ENCODE measurements around the gene LIN7C.

LIN7C gene

GRCh38 chr11:27545035-27545434 is 38.5 kb upstream of the LIN7C start:
- H3K4me3 ChIP-seq (ENCODE audit: low read length): no peak overlapping the region
- no peaks in the 10 kb centered on the region for H3K27me3 ChIP-seq (replicated peaks; ENCODE audit: insufficient read depth, low read length)
- H3K79me2 ChIP-seq (ENCODE audit: low read length): no peaks in the 10 kb centered on the region
- no peak overlapping the region for H3K27ac ChIP-seq (ENCODE audit: low read length)
- no peak for DNase-seq
- no peaks in the 10 kb centered on the region for H3K9me3 ChIP-seq (replicated peaks; ENCODE audit: insufficient read depth, low read length)
- no peaks in the 10 kb centered on the region for H3F3A ChIP-seq (ENCODE audit: insufficient read depth, low read length)
- no peaks in the 10 kb centered on the region for H3K36me3 ChIP-seq (replicated peaks; ENCODE audit: insufficient read depth, low read length)
- no peaks in the 10 kb centered on the region for H3K4me1 ChIP-seq (ENCODE audit: low read length)
- no peaks in the 10 kb centered on the region for H3K9me2 ChIP-seq (replicated peaks; ENCODE audit: insufficient read depth, low read length)
- H2AFZ ChIP-seq (ENCODE audit: low read length): no peak overlapping the region
- no peaks in the 10 kb centered on the region for H4K20me1 ChIP-seq (ENCODE audit: insufficient read depth, low read length)
- TF ChIP-seq EZH2phosphoT487 (IDR thresholded peaks at IDR 0.05; ENCODE audit: low read length) (no peak), EZH2 (optimal IDR thresholded peaks at IDR 0.05; ENCODE audit: low read depth, low read length) (no peak)
- no peak overlapping the region for H3K4me2 ChIP-seq (ENCODE audit: low read depth, low read length)
- H3K9ac ChIP-seq (ENCODE audit: low read length): no peak overlapping the region

DNA sequence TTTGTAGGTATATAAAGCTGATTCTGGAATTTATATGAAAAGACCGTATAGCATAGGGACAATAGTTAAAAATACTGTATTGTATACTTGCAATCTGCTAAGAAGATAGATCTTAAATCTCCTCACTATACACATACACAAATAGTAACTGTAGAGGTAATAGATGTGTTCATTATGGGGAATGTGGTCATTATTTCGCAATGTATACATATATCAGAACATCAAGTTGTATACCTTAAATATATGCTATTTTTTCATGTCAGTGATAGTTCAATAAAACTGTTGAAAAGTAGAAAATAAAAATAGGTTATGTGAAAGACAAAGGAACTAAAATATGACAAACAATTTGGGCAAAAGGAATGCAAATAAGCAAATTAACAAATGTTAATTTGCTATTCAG is 35.2 kb upstream of the LIN7C start:
- no peak for TF ChIP-seq CTCF (IDR thresholded peaks at IDR 0.05; ENCODE audit: low read length)
- TF ChIP-seq EZH2phosphoT487 (IDR thresholded peaks at IDR 0.05; ENCODE audit: low read length): no peak
- no peak for TF ChIP-seq EZH2 (optimal IDR thresholded peaks at IDR 0.05; ENCODE audit: low read depth, low read length)
- Histone ChIP-seq H3K79me2 (ENCODE audit: low read length) (no peaks in the 10 kb centered on the region), H4K20me1 (ENCODE audit: insufficient read depth, low read length) (no peaks in the 10 kb centered on the region)

DNA sequence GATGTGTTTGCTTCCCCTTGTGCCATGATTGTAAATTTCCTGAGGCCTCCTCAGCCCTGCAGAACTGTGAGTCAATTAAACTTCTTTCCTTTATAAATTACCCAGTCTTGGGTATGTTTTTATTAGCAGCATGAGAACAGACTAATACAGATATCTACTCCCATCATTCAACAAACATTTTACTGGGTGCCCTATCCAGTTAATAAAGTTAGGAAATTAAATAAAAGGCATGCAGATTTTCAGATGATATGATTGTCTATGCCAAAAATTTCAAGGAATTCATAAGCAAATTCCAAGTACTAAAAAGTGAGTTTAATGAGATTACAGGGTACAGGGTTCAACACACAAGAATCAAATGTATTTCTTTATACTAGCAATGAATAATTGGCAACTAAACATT is 33.5 kb upstream of the LIN7C start:
- no peaks in the 10 kb centered on the region for H3K36me3 ChIP-seq (replicated peaks; ENCODE audit: insufficient read depth, low read length)
- H3K4me1 ChIP-seq (ENCODE audit: low read length): no peaks in the 10 kb centered on the region
- no peak overlapping the region for H3K4me2 ChIP-seq (ENCODE audit: low read depth, low read length)
- no peaks in the 10 kb centered on the region for H3K27me3 ChIP-seq (replicated peaks; ENCODE audit: insufficient read depth, low read length)
- H3K79me2 ChIP-seq (ENCODE audit: low read length): no peaks in the 10 kb centered on the region
- no peaks in the 10 kb centered on the region for H4K20me1 ChIP-seq (ENCODE audit: insufficient read depth, low read length)
- H3K27ac ChIP-seq (ENCODE audit: low read length): no peak overlapping the region
- H3F3A ChIP-seq (ENCODE audit: insufficient read depth, low read length): no peaks in the 10 kb centered on the region
- H3K9ac ChIP-seq (ENCODE audit: low read length): no peak overlapping the region
- no peak overlapping the region for H2AFZ ChIP-seq (ENCODE audit: low read length)
- no peak for DNase-seq
- no peak for TF ChIP-seq EZH2 (optimal IDR thresholded peaks at IDR 0.05; ENCODE audit: low read depth, low read length)
- TF ChIP-seq EZH2phosphoT487 (IDR thresholded peaks at IDR 0.05; ENCODE audit: low read length): no peak
- no peak for TF ChIP-seq CTCF (IDR thresholded peaks at IDR 0.05; ENCODE audit: low read length)
- H3K9me2 ChIP-seq (replicated peaks; ENCODE audit: insufficient read depth, low read length): no peaks in the 10 kb centered on the region
- no peak overlapping the region for H3K4me3 ChIP-seq (ENCODE audit: low read length)
- no peaks in the 10 kb centered on the region for H3K9me3 ChIP-seq (replicated peaks; ENCODE audit: insufficient read depth, low read length)

More for the DNA sequence above, 35.2 kb upstream of the LIN7C start:
- Histone ChIP-seq H2AFZ (ENCODE audit: low read length) (no peak overlapping the region), H3K4me2 (ENCODE audit: low read depth, low read length) (no peak overlapping the region), H3F3A (ENCODE audit: insufficient read depth, low read length) (no peaks in the 10 kb centered on the region), H3K4me1 (ENCODE audit: low read length) (no peaks in the 10 kb centered on the region), H3K9ac (ENCODE audit: low read length) (no peak overlapping the region), H3K27ac (ENCODE audit: low read length) (no peak overlapping the region), H3K9me2 (replicated peaks; ENCODE audit: insufficient read depth, low read length) (no peaks in the 10 kb centered on the region), H3K36me3 (replicated peaks; ENCODE audit: insufficient read depth, low read length) (no peaks in the 10 kb centered on the region), H3K27me3 (replicated peaks; ENCODE audit: insufficient read depth, low read length) (no peaks in the 10 kb centered on the region), H3K9me3 (replicated peaks; ENCODE audit: insufficient read depth, low read length) (no peaks in the 10 kb centered on the region), H3K4me3 (ENCODE audit: low read length) (no peak overlapping the region)
- no peak for DNase-seq

GRCh38 chr11:27535103-27535502 is 28.5 kb upstream of the LIN7C start:
- TF ChIP-seq EZH2 (optimal IDR thresholded peaks at IDR 0.05; ENCODE audit: low read depth, low read length): no peak
- no peak for TF ChIP-seq EZH2phosphoT487 (IDR thresholded peaks at IDR 0.05; ENCODE audit: low read length)
- TF ChIP-seq CTCF (IDR thresholded peaks at IDR 0.05; ENCODE audit: low read length): no peak
- no peaks in the 10 kb centered on the region for H4K20me1 ChIP-seq (ENCODE audit: insufficient read depth, low read length)
- H3K9ac ChIP-seq (ENCODE audit: low read length): no peak overlapping the region
- no peaks in the 10 kb centered on the region for H3K27me3 ChIP-seq (replicated peaks; ENCODE audit: insufficient read depth, low read length)
- H3F3A ChIP-seq (ENCODE audit: insufficient read depth, low read length): no peaks in the 10 kb centered on the region
- no peaks in the 10 kb centered on the region for H3K4me1 ChIP-seq (ENCODE audit: low read length)
- H3K27ac ChIP-seq (ENCODE audit: low read length): no peak overlapping the region
- H3K4me3 ChIP-seq (ENCODE audit: low read length): no peak overlapping the region
- H3K79me2 ChIP-seq (ENCODE audit: low read length): no peaks in the 10 kb centered on the region
- DNase-seq: no peak
- no peaks in the 10 kb centered on the region for H3K9me2 ChIP-seq (replicated peaks; ENCODE audit: insufficient read depth, low read length)
- no peak overlapping the region for H2AFZ ChIP-seq (ENCODE audit: low read length)
- no peaks in the 10 kb centered on the region for H3K36me3 ChIP-seq (replicated peaks; ENCODE audit: insufficient read depth, low read length)
- no peaks in the 10 kb centered on the region for H3K9me3 ChIP-seq (replicated peaks; ENCODE audit: insufficient read depth, low read length)
- no peak overlapping the region for H3K4me2 ChIP-seq (ENCODE audit: low read depth, low read length)
